ENCODE data around the gene NEDD4L. TPM values are rescaled to one million over a fixed set of nuclear protein-coding genes. Genes with fewer than 3 reads are reported as not detected.
A peak's percentile ranks its signal among the peaks of the same experiment; 100 is the strongest.

Gene NEDD4L
- polyA plus RNA-seq, 1 donor (not counting 4 experiments of a cell fraction or from before 2014, with no cell fraction given): 52.6 TPM

DNA sequence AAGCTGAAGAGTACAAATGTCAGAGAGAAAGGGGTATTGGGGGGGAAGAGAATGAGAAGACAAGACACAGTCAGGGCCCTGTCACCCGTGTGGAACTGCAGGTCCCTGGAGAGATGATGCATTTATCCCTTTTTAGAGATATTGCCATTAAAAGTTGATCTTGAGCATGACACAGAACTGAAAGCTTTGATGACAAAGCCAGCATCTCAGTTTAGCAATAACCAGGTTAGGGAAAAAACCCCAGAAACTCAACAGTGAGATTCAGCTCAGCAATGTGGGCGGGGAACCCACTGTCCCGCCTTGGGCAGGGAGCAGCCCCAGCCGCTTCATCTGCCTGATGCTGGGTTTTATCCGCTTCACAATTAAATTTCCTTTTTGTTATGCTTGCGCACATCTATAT is 181.1 kb downstream of the NEDD4L start:
- peak; percentile 55 for FAIRE-seq
- Histone ChIP-seq H3K36me3 (ENCODE audit: control insufficient read depth in 2 of 2, extremely low read depth in 1 of 2, insufficient read depth in 2 of 2, low read length in 2 of 2) (peaks cover 7 to 18% of the 10 kb centered on the region in 2 experiments), H3K4me2 (ENCODE audit: control insufficient read depth, extremely low read depth, insufficient read depth, low read depth, low read length) (peak overlapping the region; percentile 95), H4K20me1 (ENCODE audit: control insufficient read depth, extremely low read depth, insufficient read depth, low read length) (peaks cover 27% of the 10 kb centered on the region), H3K4me3 (ENCODE audit: control insufficient read depth in 2 of 3, extremely low read depth in 1 of 3, insufficient read depth in 2 of 3, low read depth in 1 of 3, low read length in 3 of 3) (peak overlapping the region in 2 of 3 experiments; percentile 3 to 42), H2AFZ (ENCODE audit: control insufficient read depth, low read length) (no peak overlapping the region), H3K79me2 (ENCODE audit: control insufficient read depth, insufficient read depth, low read length) (peaks cover 89% of the 10 kb centered on the region), H3K9me1 (ENCODE audit: control insufficient read depth, extremely low read depth, insufficient read depth, low read length) (peaks cover 6% of the 10 kb centered on the region), H3K9me3 (ENCODE audit: control insufficient read depth, low read depth, low read length) (no peaks in the 10 kb centered on the region), H3K27me3 (ENCODE audit: control insufficient read depth, extremely low read depth, insufficient read depth, low read length) (no peaks in the 10 kb centered on the region), H3K9ac (ENCODE audit: control insufficient read depth, extremely low read depth, insufficient read depth, low read length) (peak overlapping the region; percentile 95), H3K27ac (ENCODE audit: control insufficient read depth, insufficient read depth, low read length) (peak overlapping the region; percentile 97), H3K4me1 (ENCODE audit: control insufficient read depth, extremely low read depth, insufficient read depth, low read length) (peaks cover 58% of the 10 kb centered on the region)
- no peak for TF ChIP-seq EZH2 (IDR thresholded peaks at IDR 0.05; ENCODE audit: low read length)
- TF ChIP-seq, protein P1, sequence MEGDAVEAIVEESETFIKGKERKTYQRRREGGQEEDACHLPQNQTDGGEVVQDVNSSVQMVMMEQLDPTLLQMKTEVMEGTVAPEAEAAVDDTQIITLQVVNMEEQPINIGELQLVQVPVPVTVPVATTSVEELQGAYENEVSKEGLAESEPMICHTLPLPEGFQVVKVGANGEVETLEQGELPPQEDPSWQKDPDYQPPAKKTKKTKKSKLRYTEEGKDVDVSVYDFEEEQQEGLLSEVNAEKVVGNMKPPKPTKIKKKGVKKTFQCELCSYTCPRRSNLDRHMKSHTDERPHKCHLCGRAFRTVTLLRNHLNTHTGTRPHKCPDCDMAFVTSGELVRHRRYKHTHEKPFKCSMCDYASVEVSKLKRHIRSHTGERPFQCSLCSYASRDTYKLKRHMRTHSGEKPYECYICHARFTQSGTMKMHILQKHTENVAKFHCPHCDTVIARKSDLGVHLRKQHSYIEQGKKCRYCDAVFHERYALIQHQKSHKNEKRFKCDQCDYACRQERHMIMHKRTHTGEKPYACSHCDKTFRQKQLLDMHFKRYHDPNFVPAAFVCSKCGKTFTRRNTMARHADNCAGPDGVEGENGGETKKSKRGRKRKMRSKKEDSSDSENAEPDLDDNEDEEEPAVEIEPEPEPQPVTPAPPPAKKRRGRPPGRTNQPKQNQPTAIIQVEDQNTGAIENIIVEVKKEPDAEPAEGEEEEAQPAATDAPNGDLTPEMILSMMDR (optimal IDR thresholded peaks at IDR 0.05 in 1 of 3, IDR thresholded peaks at IDR 0.05 in 1 of 3, conservative IDR thresholded peaks at IDR 0.05 in 1 of 3; ENCODE audit: extremely low read depth in 1 of 3, insufficient read depth in 2 of 3, low read length in 3 of 3): no peak
- dilution Hi-C loops (cut with MboI; ENCODE audit: extremely low pct_ligation_motif_present, low sequenced_read_pairs): no loop called here
- no peak for DNase-seq (ENCODE audit: low read depth, low spot score)

DNA sequence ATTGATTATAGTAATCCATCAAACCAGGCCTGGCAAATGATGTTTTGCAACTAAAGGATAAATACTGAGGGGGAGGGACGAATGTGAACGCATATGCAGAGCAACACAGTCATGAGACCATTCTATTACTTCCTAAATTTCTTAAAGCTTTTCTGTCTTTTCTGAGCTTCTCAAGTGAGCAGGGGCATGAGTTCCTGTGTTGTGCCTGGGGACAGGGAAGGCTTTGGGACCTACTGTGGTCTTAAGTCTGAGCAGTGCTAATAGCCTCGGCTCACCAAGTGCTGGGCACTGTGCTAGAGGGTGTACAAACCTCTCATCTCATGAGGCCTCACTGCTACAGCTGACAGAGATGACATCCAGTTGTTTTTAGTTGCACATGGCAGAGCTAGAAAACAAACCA is 182.4 kb downstream of the NEDD4L start:
- Histone ChIP-seq H3K9me3 (ENCODE audit: control insufficient read depth, low read depth, low read length) (no peaks in the 10 kb centered on the region), H3K36me3 (ENCODE audit: control insufficient read depth in 2 of 2, extremely low read depth in 1 of 2, insufficient read depth in 2 of 2, low read length in 2 of 2) (peaks cover 7 to 18% of the 10 kb centered on the region in 2 experiments), H3K79me2 (ENCODE audit: control insufficient read depth, insufficient read depth, low read length) (peaks cover 94% of the 10 kb centered on the region), H3K4me1 (ENCODE audit: control insufficient read depth, extremely low read depth, insufficient read depth, low read length) (peaks cover 64% of the 10 kb centered on the region), H4K20me1 (ENCODE audit: control insufficient read depth, extremely low read depth, insufficient read depth, low read length) (peaks cover 32% of the 10 kb centered on the region), H3K9ac (ENCODE audit: control insufficient read depth, extremely low read depth, insufficient read depth, low read length) (no peak overlapping the region), H3K4me3 (ENCODE audit: control insufficient read depth in 2 of 3, extremely low read depth in 1 of 3, insufficient read depth in 2 of 3, low read depth in 1 of 3, low read length in 3 of 3) (no peak overlapping the region), H2AFZ (ENCODE audit: control insufficient read depth, low read length) (no peak overlapping the region), H3K9me1 (ENCODE audit: control insufficient read depth, extremely low read depth, insufficient read depth, low read length) (peaks cover 10% of the 10 kb centered on the region), H3K27ac (ENCODE audit: control insufficient read depth, insufficient read depth, low read length) (no peak overlapping the region), H3K27me3 (ENCODE audit: control insufficient read depth, extremely low read depth, insufficient read depth, low read length) (no peaks in the 10 kb centered on the region), H3K4me2 (ENCODE audit: control insufficient read depth, extremely low read depth, insufficient read depth, low read depth, low read length) (no peak overlapping the region)
- TF ChIP-seq, protein P1 (optimal IDR thresholded peaks at IDR 0.05 in 1 of 3, IDR thresholded peaks at IDR 0.05 in 1 of 3, conservative IDR thresholded peaks at IDR 0.05 in 1 of 3; ENCODE audit: extremely low read depth in 1 of 3, insufficient read depth in 2 of 3, low read length in 3 of 3): no peak
- no peak for TF ChIP-seq EZH2 (IDR thresholded peaks at IDR 0.05; ENCODE audit: low read length)
- dilution Hi-C loops (cut with MboI; ENCODE audit: extremely low pct_ligation_motif_present, low sequenced_read_pairs): no loop called here
- DNase-seq (ENCODE audit: low read depth, low spot score) (no peak), FAIRE-seq (no peak)

Data from keratinocyte (primary cell).